WTC11 (cell line): ENCODE results near the gene ARHGEF1. TPM values are rescaled to one million over a fixed set of nuclear protein-coding genes. Genes with fewer than 3 reads are reported as not detected.

Experiments
- ATAC-seq: fragments of 200-7000 bp; cut with Tn5 transposase; 2 replicates; pipeline ENCODE4 v1.10.0; 2021; ENCODE audit warnings: mild to moderate bottlenecking, moderate library complexity
- CTCF ChIA-PET: fragments of 300-600 bp; sonication (Branson Sonifier 250); formaldehyde crosslinking; loops from one replicate; lab custom pipeline; 2021; ENCODE audit warnings: antibody characterized with exemption; lab: Charles Lee
- POLR2A ChIA-PET: fragments of 350-600 bp; sonication (Branson Sonifier 250); formaldehyde crosslinking; loops from one replicate; lab custom pipeline; 2021; ENCODE audit warnings: antibody characterized with exemption; lab: Charles Lee
- DNase-seq: peaks from one replicate; pipeline ENCODE4 v3.0.0; 2021; ENCODE audit warnings: low spot score
- H3K27ac Mint-ChIP-seq: 2 replicates; pipeline ENCODE4 v1.8.0; 2021; ENCODE audit warnings: mixed read lengths
- H3K27me3 Mint-ChIP-seq: 2 replicates; pipeline ENCODE4 v1.8.0; 2021; ENCODE audit warnings: low read depth, mild to moderate bottlenecking, moderate library complexity, mixed read lengths
- H3K36me3 Mint-ChIP-seq: 2 replicates; pipeline ENCODE4 v1.8.0; 2021; ENCODE audit warnings: mixed read lengths
- H3K4me1 Mint-ChIP-seq: 2 replicates; pipeline ENCODE4 v1.8.0; 2022; ENCODE audit warnings: mixed read lengths
- H3K4me3 Mint-ChIP-seq: 2 replicates; pipeline ENCODE4 v1.8.0; 2021; ENCODE audit warnings: mild to moderate bottlenecking, moderate library complexity, mixed read lengths
- H3K9me3 Mint-ChIP-seq: 2 replicates; pipeline ENCODE4 v1.8.0; 2021; ENCODE audit warnings: mixed read lengths
- CREM ChIP-seq: sonication (generic); formaldehyde crosslinking; IDR thresholded peaks from 2 replicates; pipeline ENCODE4 v1.8.1; 2022; ENCODE audit warnings: mild to moderate bottlenecking, missing genetic modification reagents, moderate library complexity
- ESRRA ChIP-seq: sonication (generic); formaldehyde crosslinking; IDR thresholded peaks from 2 replicates; pipeline ENCODE4 v1.8.1; 2022; ENCODE audit warnings: mild to moderate bottlenecking, missing genetic modification reagents, borderline replicate concordance
- FOXJ3 ChIP-seq: sonication (generic); formaldehyde crosslinking; IDR thresholded peaks from 2 replicates; pipeline ENCODE4 v1.9.0; 2021; ENCODE audit warnings: missing genetic modification reagents, mild to moderate bottlenecking, borderline replicate concordance
- GABPB1 ChIP-seq: sonication (generic); formaldehyde crosslinking; IDR thresholded peaks from 2 replicates; pipeline ENCODE4 v1.8.1; 2023; ENCODE audit warnings: mild to moderate bottlenecking, missing genetic modification reagents
- GTF2I ChIP-seq: fragments of 250-450 bp; sonication (Bioruptor Pico); conservative IDR thresholded peaks from 2 replicates; pipeline ENCODE4 v1.4.0; 2021; ENCODE audit warnings: mild to moderate bottlenecking
- HMGA2 ChIP-seq: fragments of 250-450 bp; sonication (Bioruptor Pico); IDR thresholded peaks from 2 replicates; pipeline ENCODE4 v1.4.0; 2021; ENCODE audit warnings: mild to moderate bottlenecking, moderate library complexity
- IRF2 ChIP-seq: sonication (generic); formaldehyde crosslinking; IDR thresholded peaks from 2 replicates; pipeline ENCODE4 v1.8.0; 2022; ENCODE audit warnings: low read depth, missing genetic modification reagents, borderline replicate concordance
- MYBL2 ChIP-seq: sonication (generic); formaldehyde crosslinking; IDR thresholded peaks from 2 replicates; pipeline ENCODE4 v1.8.1; 2023; ENCODE audit warnings: mild to moderate bottlenecking, moderate library complexity, missing genetic modification reagents
- RELA ChIP-seq: sonication (generic); formaldehyde crosslinking; IDR thresholded peaks from 2 replicates; pipeline ENCODE4 v1.8.1; 2022; ENCODE audit warnings: missing genetic modification reagents, mild to moderate bottlenecking, borderline replicate concordance
- SMAD4 ChIP-seq: sonication (generic); formaldehyde crosslinking; IDR thresholded peaks from 2 replicates; pipeline ENCODE4 v1.8.0; 2022; ENCODE audit warnings: mild to moderate bottlenecking, missing genetic modification reagents
- SP1 ChIP-seq: sonication (generic); formaldehyde crosslinking; conservative IDR thresholded peaks from 2 replicates; pipeline ENCODE4 v1.8.1; 2022; ENCODE audit warnings: missing genetic modification reagents
- TCF7 ChIP-seq: sonication (generic); formaldehyde crosslinking; IDR thresholded peaks from 2 replicates; pipeline ENCODE4 v1.8.0; 2022; ENCODE audit warnings: mild to moderate bottlenecking, low read depth, missing genetic modification reagents, moderate library complexity
- ZNF138 ChIP-seq: sonication (generic); formaldehyde crosslinking; conservative IDR thresholded peaks from 2 replicates; pipeline ENCODE4 v1.8.1; 2022; ENCODE audit warnings: mild to moderate bottlenecking, moderate library complexity, missing genetic modification reagents
- ZNF219 ChIP-seq: sonication (generic); formaldehyde crosslinking; IDR thresholded peaks from 2 replicates; pipeline ENCODE4 v1.8.0; 2023; ENCODE audit warnings: missing genetic modification reagents, mild to moderate bottlenecking, borderline replicate concordance
- ZNF232 ChIP-seq: sonication (generic); formaldehyde crosslinking; IDR thresholded peaks from 2 replicates; pipeline ENCODE4 v1.8.0; 2022; ENCODE audit warnings: mild to moderate bottlenecking, missing genetic modification reagents
- total RNA-seq: library from RNA; stranded (reverse); gene quantifications from 3 replicates; pipeline ENCODE4 v1.2.3, GENCODE V29; 2021
- TF ChIP-seq, protein P1 (sequence below): sonication (generic); formaldehyde crosslinking; IDR thresholded peaks from 2 replicates; pipeline ENCODE4 v1.8.1; 2022; ENCODE audit warnings: mild to moderate bottlenecking, missing genetic modification reagents, moderate library complexity, borderline replicate concordance
- TF ChIP-seq, protein P2 (sequence below): sonication (generic); formaldehyde crosslinking; IDR thresholded peaks from 2 replicates; pipeline ENCODE4 v1.8.0; 2023; ENCODE audit warnings: missing genetic modification reagents
- TF ChIP-seq, protein P3 (sequence below): sonication (generic); formaldehyde crosslinking; IDR thresholded peaks from 2 replicates; pipeline ENCODE4 v1.8.1; 2022; ENCODE audit warnings: low read depth, missing genetic modification reagents, borderline replicate concordance
- TF ChIP-seq, protein P4 (sequence below): fragments of 250-450 bp; sonication (Bioruptor Pico); IDR thresholded peaks from 2 replicates; pipeline ENCODE4 v1.9.0; 2021; ENCODE audit warnings: mild to moderate bottlenecking
- TF ChIP-seq, protein P5 (sequence below): sonication (generic); formaldehyde crosslinking; IDR thresholded peaks from 2 replicates; pipeline ENCODE4 v1.8.0; 2022; ENCODE audit warnings: mild to moderate bottlenecking, missing genetic modification reagents

Gene ARHGEF1
- total RNA-seq, 1 experiment from 2014 or later: 102 TPM

DNA sequence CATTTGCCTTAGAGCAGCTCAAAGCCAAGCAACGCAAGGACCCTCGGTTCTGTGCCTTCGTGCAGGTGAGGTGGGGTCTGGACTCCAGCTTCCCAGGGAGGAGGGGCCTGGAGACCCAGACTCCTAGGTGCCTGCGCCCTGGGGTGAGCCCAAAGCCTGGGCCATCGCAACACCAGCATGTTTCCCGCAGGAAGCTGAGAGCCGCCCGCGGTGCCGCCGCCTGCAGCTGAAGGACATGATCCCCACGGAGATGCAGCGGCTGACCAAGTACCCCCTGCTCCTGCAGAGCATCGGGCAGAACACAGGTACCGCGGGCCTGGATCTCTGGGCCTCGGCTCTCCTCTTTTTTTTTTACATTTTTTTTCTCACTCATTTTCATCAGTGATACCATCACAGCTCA, 19.6 kb downstream of the ARHGEF1 start:
- Mint-ChIP-seq H3K4me1 (no peaks in the 10 kb centered on the region), H3K36me3 (peaks cover 36% of the 10 kb centered on the region), H3K27me3 (no peaks in the 10 kb centered on the region), H3K9me3 (no peaks in the 10 kb centered on the region), H3K27ac (no peak overlapping the region), H3K4me3 (no peak overlapping the region)
- POLR2A ChIA-PET: no interaction called here
- TF ChIP-seq CREM (CRISPR knock-in tag) (no peak), IRF2 (CRISPR knock-in tag) (no peak)
- CTCF ChIA-PET: interaction anchor here (1.2 to 1.4 kb wide), 2 partner anchors 11 to 49 kb away, joined by 3 to 5 read pairs; no protein-coding TSS in a partner anchor
- DNase-seq: no peak
- ATAC-seq: no peak

DNA sequence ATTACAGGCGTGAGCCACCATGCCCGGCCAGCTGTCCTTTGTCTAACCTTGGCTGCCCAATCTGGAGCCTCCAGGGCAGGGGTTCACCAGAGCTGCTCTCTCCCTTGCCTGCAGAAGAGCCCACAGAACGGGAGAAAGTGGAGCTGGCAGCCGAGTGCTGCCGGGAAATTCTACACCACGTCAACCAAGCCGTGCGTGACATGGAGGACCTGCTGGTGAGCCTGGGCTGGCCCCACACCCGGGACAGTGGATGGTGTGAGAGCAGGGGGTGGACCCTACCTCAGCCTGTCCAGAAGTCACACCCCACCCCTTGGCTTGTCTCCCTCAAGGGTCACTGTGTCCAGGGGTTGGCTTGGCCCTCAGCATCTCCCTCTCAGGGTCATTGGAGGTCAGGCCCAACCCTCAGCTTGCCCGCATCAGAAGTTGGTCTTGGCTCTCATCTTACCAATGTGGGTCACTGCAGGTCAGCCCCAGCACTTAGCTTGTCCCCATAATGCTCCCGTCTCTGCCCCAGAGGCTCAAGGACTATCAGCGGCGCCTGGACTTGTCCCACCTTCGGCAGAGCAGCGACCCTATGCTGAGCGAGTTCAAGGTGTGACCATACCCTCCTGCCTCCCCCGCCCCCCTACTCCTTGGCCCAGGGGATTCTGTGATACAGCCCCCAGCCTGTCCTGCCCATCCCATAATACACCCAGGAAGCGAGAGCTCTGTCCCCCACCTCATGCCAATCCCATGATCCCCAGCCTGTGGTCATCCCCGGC, 20.4 kb downstream of the ARHGEF1 start:
- no peak for TF ChIP-seq HMGA2
- TF ChIP-seq, protein P1, sequence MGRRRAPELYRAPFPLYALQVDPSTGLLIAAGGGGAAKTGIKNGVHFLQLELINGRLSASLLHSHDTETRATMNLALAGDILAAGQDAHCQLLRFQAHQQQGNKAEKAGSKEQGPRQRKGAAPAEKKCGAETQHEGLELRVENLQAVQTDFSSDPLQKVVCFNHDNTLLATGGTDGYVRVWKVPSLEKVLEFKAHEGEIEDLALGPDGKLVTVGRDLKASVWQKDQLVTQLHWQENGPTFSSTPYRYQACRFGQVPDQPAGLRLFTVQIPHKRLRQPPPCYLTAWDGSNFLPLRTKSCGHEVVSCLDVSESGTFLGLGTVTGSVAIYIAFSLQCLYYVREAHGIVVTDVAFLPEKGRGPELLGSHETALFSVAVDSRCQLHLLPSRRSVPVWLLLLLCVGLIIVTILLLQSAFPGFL (CRISPR knock-in tag): no peak
- TF ChIP-seq, protein P2, sequence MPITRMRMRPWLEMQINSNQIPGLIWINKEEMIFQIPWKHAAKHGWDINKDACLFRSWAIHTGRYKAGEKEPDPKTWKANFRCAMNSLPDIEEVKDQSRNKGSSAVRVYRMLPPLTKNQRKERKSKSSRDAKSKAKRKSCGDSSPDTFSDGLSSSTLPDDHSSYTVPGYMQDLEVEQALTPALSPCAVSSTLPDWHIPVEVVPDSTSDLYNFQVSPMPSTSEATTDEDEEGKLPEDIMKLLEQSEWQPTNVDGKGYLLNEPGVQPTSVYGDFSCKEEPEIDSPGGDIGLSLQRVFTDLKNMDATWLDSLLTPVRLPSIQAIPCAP (CRISPR knock-in tag): no peak
- no peak for TF ChIP-seq MYBL2 (CRISPR knock-in tag)
- no peak for TF ChIP-seq FOXJ3
- TF ChIP-seq, protein P3, sequence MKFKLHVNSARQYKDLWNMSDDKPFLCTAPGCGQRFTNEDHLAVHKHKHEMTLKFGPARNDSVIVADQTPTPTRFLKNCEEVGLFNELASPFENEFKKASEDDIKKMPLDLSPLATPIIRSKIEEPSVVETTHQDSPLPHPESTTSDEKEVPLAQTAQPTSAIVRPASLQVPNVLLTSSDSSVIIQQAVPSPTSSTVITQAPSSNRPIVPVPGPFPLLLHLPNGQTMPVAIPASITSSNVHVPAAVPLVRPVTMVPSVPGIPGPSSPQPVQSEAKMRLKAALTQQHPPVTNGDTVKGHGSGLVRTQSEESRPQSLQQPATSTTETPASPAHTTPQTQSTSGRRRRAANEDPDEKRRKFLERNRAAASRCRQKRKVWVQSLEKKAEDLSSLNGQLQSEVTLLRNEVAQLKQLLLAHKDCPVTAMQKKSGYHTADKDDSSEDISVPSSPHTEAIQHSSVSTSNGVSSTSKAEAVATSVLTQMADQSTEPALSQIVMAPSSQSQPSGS (CRISPR knock-in tag): no peak
- Mint-ChIP-seq H3K4me3 (no peak overlapping the region), H3K27me3 (no peaks in the 10 kb centered on the region), H3K36me3 (peaks cover 36% of the 10 kb centered on the region), H3K27ac (no peak overlapping the region), H3K9me3 (no peaks in the 10 kb centered on the region), H3K4me1 (no peaks in the 10 kb centered on the region)
- DNase-seq (no peak), ATAC-seq (no peak)
- ChIA-PET POLR2A (no interaction called here), CTCF (no interaction called here)

DNA sequence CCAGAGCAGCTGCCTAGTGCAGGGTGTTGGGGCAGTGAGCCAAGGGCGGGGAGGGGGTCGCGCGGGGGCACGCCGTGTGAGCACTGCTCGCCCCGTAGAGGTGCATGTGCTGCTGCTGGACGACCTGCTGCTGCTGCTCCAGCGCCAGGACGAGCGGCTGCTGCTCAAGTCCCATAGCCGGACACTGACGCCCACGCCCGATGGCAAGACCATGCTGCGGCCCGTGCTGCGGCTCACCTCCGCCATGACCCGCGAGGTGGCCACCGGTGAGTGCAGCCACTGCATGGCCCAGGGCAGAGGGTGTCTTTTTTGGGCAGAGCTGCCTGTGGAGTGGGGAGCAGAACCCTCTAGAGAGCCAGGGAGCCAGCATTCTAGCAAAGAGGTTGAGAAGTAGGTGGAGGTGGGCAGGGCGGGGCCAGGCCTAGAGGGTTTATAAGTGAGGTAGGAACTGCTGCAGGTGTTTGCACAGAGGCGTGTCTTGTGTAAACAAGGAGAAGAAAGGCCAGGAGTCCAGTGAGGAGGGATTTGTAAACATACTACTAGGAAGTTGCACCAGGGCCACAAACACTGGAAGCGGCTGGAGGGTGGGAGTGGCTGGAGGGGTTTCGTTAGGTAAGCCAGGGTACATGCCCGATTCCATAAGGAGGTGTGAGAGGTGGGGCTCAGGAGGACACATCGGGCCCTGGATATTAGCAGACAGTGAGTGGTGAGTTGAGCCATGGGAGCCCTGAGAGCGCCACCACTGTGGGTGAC, 21.3 kb downstream of the ARHGEF1 start:
- POLR2A ChIA-PET: interaction anchor here (1.7 kb wide), 1 partner anchor 31 kb away, joined by 5 read pairs; no protein-coding TSS in a partner anchor
- Mint-ChIP-seq H3K4me3 (no peak overlapping the region), H3K36me3 (peaks cover 29% of the 10 kb centered on the region)

DNA sequence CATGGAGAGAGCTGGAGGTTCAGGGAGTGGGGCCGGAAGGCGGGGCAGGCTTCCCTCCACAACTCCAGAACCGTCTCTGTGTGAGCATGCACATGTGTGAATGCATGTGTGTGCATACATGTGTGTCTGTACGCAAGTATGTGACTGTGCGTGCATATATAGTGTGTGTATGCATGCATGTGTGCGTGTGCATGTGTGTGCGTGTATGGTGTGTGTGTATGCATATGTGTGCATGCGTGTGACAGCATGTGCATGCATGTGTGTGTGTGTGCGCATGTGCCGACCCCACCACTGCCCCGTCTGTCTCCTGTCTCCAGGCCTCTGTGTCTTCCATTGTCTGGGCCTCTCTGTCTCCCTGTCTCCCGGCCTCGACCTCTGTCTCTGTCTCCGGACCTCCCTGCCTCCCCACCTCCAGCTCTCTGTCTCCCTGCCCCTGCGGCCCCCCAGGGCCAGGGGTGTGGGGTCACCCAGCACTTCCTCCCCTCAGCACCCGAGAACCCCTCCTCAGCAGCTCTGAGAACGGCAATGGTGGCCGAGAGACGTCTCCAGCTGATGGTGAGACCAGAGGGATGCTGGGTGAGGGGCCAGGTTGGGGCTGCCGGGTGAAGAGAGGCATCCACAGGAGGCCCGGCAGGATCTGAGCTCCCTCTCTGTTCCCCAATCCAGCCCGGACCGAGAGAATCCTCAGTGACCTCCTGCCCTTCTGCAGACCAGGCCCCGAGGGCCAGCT, 22.5 kb downstream of the ARHGEF1 start:
- H3K27me3 Mint-ChIP-seq: peaks cover 7% of the 10 kb centered on the region
- DNase-seq: no peak
- no peak overlapping the region for H3K4me3 Mint-ChIP-seq
- H3K9me3 Mint-ChIP-seq: no peaks in the 10 kb centered on the region
- H3K4me1 Mint-ChIP-seq: no peaks in the 10 kb centered on the region
- ChIA-PET POLR2A (interaction anchor here (0.6 to 1.7 kb wide), 4 partner anchors 13 to 37 kb away, joined by 3 to 5 read pairs (median 4); no protein-coding TSS in a partner anchor), CTCF (interaction anchor here (0.6 to 1.7 kb wide), 6 partner anchors 10 to 1477 kb away, joined by 3 to 7 read pairs (median 4); no protein-coding TSS in a partner anchor)
- ATAC-seq: no peak
- no peak overlapping the region; the same call in 1 of the 2 replicates for H3K27ac Mint-ChIP-seq
- peaks cover 27% of the 10 kb centered on the region for H3K36me3 Mint-ChIP-seq
- TF ChIP-seq, protein P4, sequence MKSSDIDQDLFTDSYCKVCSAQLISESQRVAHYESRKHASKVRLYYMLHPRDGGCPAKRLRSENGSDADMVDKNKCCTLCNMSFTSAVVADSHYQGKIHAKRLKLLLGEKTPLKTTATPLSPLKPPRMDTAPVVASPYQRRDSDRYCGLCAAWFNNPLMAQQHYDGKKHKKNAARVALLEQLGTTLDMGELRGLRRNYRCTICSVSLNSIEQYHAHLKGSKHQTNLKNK (CRISPR knock-in tag): no peak
- TF ChIP-seq GTF2I: no peak
- TF ChIP-seq ZNF232 (CRISPR knock-in tag): no peak
- no peak for TF ChIP-seq SMAD4 (CRISPR knock-in tag)
- TF ChIP-seq ZNF219 (CRISPR knock-in tag): no peak
- no peak for TF ChIP-seq TCF7 (CRISPR knock-in tag)
- TF ChIP-seq, protein P5, sequence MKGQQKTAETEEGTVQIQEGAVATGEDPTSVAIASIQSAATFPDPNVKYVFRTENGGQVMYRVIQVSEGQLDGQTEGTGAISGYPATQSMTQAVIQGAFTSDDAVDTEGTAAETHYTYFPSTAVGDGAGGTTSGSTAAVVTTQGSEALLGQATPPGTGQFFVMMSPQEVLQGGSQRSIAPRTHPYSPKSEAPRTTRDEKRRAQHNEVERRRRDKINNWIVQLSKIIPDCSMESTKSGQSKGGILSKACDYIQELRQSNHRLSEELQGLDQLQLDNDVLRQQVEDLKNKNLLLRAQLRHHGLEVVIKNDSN (CRISPR knock-in tag): no peak
- no peak for TF ChIP-seq RELA (CRISPR knock-in tag)
- TF ChIP-seq SP1 (CRISPR knock-in tag): no peak
- TF ChIP-seq FOXJ3: no peak
- no peak for TF ChIP-seq ESRRA (CRISPR knock-in tag)

More for the DNA sequence above, 21.3 kb downstream of the ARHGEF1 start:
- no peaks in the 10 kb centered on the region for H3K9me3 Mint-ChIP-seq
- DNase-seq (no peak), ATAC-seq (no peak)
- H3K4me1 Mint-ChIP-seq: no peaks in the 10 kb centered on the region
- CTCF ChIA-PET: no interaction called here
- H3K27ac Mint-ChIP-seq: no peak overlapping the region
- TF ChIP-seq GABPB1 (CRISPR knock-in tag) (0 out of 2 replicates have a peak, but pooled peaks have one; percentile 30), ZNF138 (CRISPR knock-in tag) (no peak)
- H3K27me3 Mint-ChIP-seq: peaks cover 3% of the 10 kb centered on the region
